Measurements from ENCODE around the gene NLRP12.
"Not testable (repeated sequence)": the region's sequence is repeated elsewhere in the genome, so short reads cannot be mapped to it uniquely, and the experiment has no call there.

The NLRP12 gene

DNA sequence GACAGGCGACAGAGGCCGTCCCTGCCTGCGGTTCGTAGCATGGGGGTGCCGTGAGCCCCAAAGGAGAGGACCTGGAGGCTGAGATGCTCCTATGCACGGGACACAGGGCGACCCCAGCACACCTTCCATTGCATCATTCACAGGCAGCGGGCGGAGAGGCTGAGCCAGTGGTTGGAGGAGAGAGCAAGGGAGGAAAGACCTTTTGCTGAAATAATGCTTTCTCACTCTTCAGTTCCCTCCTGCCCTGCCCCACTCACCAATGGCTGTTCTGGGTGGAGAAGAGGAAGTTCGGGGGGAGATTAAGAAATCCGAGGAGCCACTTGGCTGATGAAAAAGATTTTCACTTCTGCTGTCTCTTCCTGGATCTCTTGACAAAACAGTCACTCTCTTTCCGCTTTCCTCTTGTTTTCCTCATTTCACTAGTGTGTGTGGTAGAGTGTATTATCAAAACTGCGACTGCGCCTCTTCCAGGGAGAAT, at the start of gene NLRP12:
Gene NLRP12 (minus strand): TSS at position 181 of the 478 bp plus-strand sequence. CDS start 140 bp downstream, at position 41.
- H3K9ac ChIP-seq (ENCODE audit: insufficient read length), result no peak within 1 kb of the TSS
- DNase-seq (ENCODE audit: low read depth, low spot score), result no peak

GRCh38 chr19:53872762-53873161, 48.6 kb upstream of the NLRP12 start:
- H3K9ac ChIP-seq (ENCODE audit: insufficient read length), result no peak overlapping the region
- DNase-seq (ENCODE audit: low read depth, low spot score), result no peak
- no peaks in the 10 kb centered on the region; the same call in 1 of the 2 replicates for H3K36me3 ChIP-seq (ENCODE audit: insufficient read depth, low read length)
- no peak overlapping the region for H3K27ac ChIP-seq
- no peak overlapping the region for H3K4me3 ChIP-seq
- H3K9me3 ChIP-seq (ENCODE audit: low read depth, low read length), result no peaks in the 10 kb centered on the region
- TF ChIP-seq FOXP2 (optimal IDR thresholded peaks at IDR 0.05; ENCODE audit: control extremely low read depth, extremely low read length, insufficient read depth), result no peak
- no peak for TF ChIP-seq EZH2 (IDR thresholded peaks at IDR 0.05)
- TF ChIP-seq POLR2AphosphoS5 (IDR thresholded peaks at IDR 0.05; ENCODE audit: borderline replicate concordance, low read depth, low read length), result no peak

More for the DNA sequence above, at the start of gene NLRP12:
- H3K4me3 ChIP-seq, result no peak within 1 kb of the TSS
- no peaks in the 10 kb centered on the region for H3K9me3 ChIP-seq (ENCODE audit: low read depth, low read length)
- no peaks in the 10 kb centered on the region for H3K36me3 ChIP-seq (ENCODE audit: insufficient read depth, low read length)
- H3K27ac ChIP-seq, result no peak within 1 kb of the TSS
- no peak for TF ChIP-seq POLR2AphosphoS5 (IDR thresholded peaks at IDR 0.05; ENCODE audit: borderline replicate concordance, low read depth, low read length)
- TF ChIP-seq EZH2 (IDR thresholded peaks at IDR 0.05), result no peak
- no peak for TF ChIP-seq FOXP2 (optimal IDR thresholded peaks at IDR 0.05; ENCODE audit: control extremely low read depth, extremely low read length, insufficient read depth)

DNA sequence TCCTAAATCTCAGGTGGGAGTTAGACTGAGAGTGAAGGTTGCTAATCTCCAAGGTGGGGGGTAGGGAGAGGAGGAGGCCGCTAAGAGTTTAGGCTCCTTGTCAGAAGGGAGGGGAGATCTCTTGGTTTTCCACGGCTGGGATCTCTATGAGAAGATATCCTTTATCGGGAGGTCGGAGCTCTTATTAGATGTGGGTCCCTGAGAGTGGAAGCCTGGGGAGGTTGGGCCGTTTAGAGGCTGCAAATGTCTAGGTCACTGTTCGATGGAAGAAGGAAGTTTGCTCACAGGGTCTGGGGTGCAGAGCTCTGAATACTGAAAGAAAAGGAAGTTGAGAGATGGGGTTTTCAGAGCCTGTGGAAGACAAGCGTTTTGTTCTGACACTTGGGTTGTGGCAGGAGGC, 47.3 kb upstream of the NLRP12 start:
- TF ChIP-seq FOXP2 (optimal IDR thresholded peaks at IDR 0.05; ENCODE audit: control extremely low read depth, extremely low read length, insufficient read depth) (no peak), EZH2 (IDR thresholded peaks at IDR 0.05) (no peak)
- Histone ChIP-seq H3K9ac (ENCODE audit: insufficient read length) (no peak overlapping the region), H3K36me3 (ENCODE audit: insufficient read depth, low read length) (no peaks in the 10 kb centered on the region; the same call in 1 of the 2 replicates), H3K27ac (no peak overlapping the region), H3K9me3 (ENCODE audit: low read depth, low read length) (no peaks in the 10 kb centered on the region), H3K4me3 (no peak overlapping the region)
- DNase-seq (ENCODE audit: low read depth, low spot score), result no peak

DNA sequence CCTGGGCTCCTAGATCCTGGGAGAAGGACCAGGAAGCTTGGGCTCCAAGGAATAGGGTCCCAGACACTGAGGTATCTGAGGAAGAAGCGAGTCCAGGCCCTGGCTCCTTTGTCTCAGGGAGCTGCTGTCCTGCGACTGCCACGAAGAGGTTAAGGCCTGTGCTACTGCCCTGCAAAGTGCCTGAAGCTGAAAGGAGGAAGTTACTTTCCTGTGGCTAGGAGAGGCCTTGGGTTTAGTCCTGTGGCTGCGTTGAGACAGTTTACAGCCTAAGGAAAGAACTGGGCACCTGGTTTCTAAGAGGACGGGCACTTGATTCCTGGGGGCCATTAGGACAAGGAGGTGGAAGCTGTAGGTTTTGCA, 46.4 kb upstream of the NLRP12 start:
- no peak overlapping the region for H3K4me3 ChIP-seq
- H3K9me3 ChIP-seq (ENCODE audit: low read depth, low read length), result no peaks in the 10 kb centered on the region
- TF ChIP-seq FOXP2 (optimal IDR thresholded peaks at IDR 0.05; ENCODE audit: control extremely low read depth, extremely low read length, insufficient read depth) (no peak), EZH2 (IDR thresholded peaks at IDR 0.05) (no peak)
- H3K9ac ChIP-seq (ENCODE audit: insufficient read length), result no peak overlapping the region
- H3K27ac ChIP-seq, result no peak overlapping the region
- H3K36me3 ChIP-seq (ENCODE audit: insufficient read depth, low read length), result no peaks in the 10 kb centered on the region; the same call in 1 of the 2 replicates
- no peak for DNase-seq (ENCODE audit: low read depth, low spot score)

GRCh38 chr19:53869805-53870484, 45.8 kb upstream of the NLRP12 start:
- Histone ChIP-seq H3K9ac (ENCODE audit: insufficient read length) (peak overlapping the region; percentile 77), H3K4me3 (peak overlapping the region; percentile 80), H3K27ac (peak overlapping the region; percentile 68; the same call in 1 of the 2 replicates)
- DNase-seq (ENCODE audit: low read depth, low spot score); H3K36me3 ChIP-seq (ENCODE audit: insufficient read depth, low read length); H3K9me3 ChIP-seq (ENCODE audit: low read depth, low read length): not testable (repeated sequence)

GRCh38 chr19:53868892-53869804, 45.0 kb upstream of the NLRP12 start:
- no peaks in the 10 kb centered on the region; the same call in 1 of the 2 replicates for H3K36me3 ChIP-seq (ENCODE audit: insufficient read depth, low read length)
- no peak for TF ChIP-seq FOXP2 (optimal IDR thresholded peaks at IDR 0.05; ENCODE audit: control extremely low read depth, extremely low read length, insufficient read depth)
- 0 out of 2 replicates have a peak, but pooled peaks have one; percentile 13 for TF ChIP-seq POLR2AphosphoS5 (IDR thresholded peaks at IDR 0.05; ENCODE audit: borderline replicate concordance, low read depth, low read length)
- no peaks in the 10 kb centered on the region for H3K9me3 ChIP-seq (ENCODE audit: low read depth, low read length)
- peak overlapping the region; percentile 80 for H3K4me3 ChIP-seq
- H3K9ac ChIP-seq (ENCODE audit: insufficient read length), result peak overlapping the region; percentile 77
- H3K27ac ChIP-seq, result peak overlapping the region; percentile 68
- no peak for DNase-seq (ENCODE audit: low read depth, low spot score)

DNA sequence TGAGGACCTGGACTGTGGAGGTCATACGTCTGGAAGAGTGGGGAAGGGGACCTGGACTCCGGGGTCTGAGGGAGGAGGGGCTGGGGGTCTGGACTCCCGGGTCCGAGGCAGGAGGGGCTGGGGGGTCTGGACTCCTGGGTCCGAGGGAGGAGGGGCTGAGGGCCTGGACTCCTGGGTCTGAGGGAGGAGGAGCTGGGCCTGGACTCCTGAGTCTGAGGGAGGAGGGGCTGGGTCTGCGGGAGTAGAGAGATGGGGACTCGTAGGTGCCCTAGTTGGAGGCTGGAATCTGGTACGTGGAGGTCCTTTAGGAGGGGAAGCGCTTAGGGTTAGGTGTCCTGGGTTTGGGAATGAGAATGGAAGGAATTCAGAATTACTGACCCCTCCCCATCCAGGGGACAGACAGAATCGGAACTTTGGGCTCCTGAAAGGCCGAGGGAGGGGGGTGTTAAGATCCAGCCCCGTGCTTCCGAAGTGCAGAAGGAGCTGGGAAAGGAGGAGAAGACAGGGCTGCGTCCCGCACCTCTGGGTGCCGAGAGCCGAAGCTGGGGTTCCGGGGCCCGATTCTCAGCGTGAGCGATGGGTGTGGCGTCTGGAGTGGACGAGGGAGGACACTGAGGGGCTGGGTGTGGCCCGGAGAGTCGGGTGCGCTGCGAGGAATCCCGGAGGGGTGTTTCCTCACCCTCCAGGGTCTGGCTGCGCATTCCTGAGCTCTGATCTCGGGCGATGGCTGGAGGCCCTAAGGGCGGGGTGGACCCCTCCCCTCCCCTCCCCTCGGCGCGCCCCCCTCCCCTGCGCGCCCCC, 44.2 kb upstream of the NLRP12 start:
- Histone ChIP-seq H3K4me3 (peak overlapping the region; percentile 80), H3K9me3 (ENCODE audit: low read depth, low read length) (no peaks in the 10 kb centered on the region), H3K9ac (ENCODE audit: insufficient read length) (peak overlapping the region; percentile 77), H3K27ac (peak overlapping the region; percentile 48; the same call in 1 of the 2 replicates), H3K36me3 (ENCODE audit: insufficient read depth, low read length) (no peaks in the 10 kb centered on the region)
- no peak for TF ChIP-seq EZH2 (IDR thresholded peaks at IDR 0.05)
- no peak for DNase-seq (ENCODE audit: low read depth, low spot score)

All from SK-N-MC (cell line).